Activated CD8-positive, alpha-beta memory T cell treated with anti-CD3 and anti-CD28 coated beads, Interleukin-2, amount 50 U/mL, for 1 hour (primary cell): ENCODE results near the gene MYL3.

ENCODE experiments used
- DNase-seq: peaks from one replicate; pipeline ENCODE4 v3.0.0-alpha.2; 2020; ENCODE audit errors: extremely low read depth

MYL3 gene

GRCh38 chr3:46899151-46900006 lies 36.1 kb upstream of the MYL3 start:
- no peak for DNase-seq

GRCh38 chr3:46898321-46899150 lies 35.3 kb upstream of the MYL3 start:
- DNase-seq = no peak

- no peak for DNase-seq
These were observed 34.6 kb upstream of the MYL3 start for GRCh38 chr3:46897829-46898320.

GRCh38 chr3:46897031-46897430 lies 33.8 kb upstream of the MYL3 start:
- no peak for DNase-seq

- no peak for DNase-seq
These were observed 33.1 kb upstream of the MYL3 start for GRCh38 chr3:46896386-46896785.

- no peak for DNase-seq
These were observed 32.5 kb upstream of the MYL3 start for GRCh38 chr3:46895761-46896160.

GRCh38 chr3:46895204-46895660 lies 32.0 kb upstream of the MYL3 start:
- DNase-seq = peak; percentile 45

GRCh38 chr3:46894256-46894655 lies 31.0 kb upstream of the MYL3 start:
- no peak for DNase-seq

- no peak for DNase-seq
These were observed 30.5 kb upstream of the MYL3 start for GRCh38 chr3:46893763-46894162.

GRCh38 chr3:46893146-46893748 lies 30.0 kb upstream of the MYL3 start:
- DNase-seq = no peak

- no peak for DNase-seq
These were observed 29.3 kb upstream of the MYL3 start for GRCh38 chr3:46892285-46893145.

- DNase-seq = no peak
These were observed 27.9 kb upstream of the MYL3 start for GRCh38 chr3:46891132-46891531.

GRCh38 chr3:46890132-46890531 lies 26.9 kb upstream of the MYL3 start:
- no peak for DNase-seq

- DNase-seq = no peak
These were observed 26.3 kb upstream of the MYL3 start for GRCh38 chr3:46889381-46890110.

GRCh38 chr3:46888705-46889104 lies 25.5 kb upstream of the MYL3 start:
- DNase-seq = no peak

GRCh38 chr3:46887980-46888494 lies 24.8 kb upstream of the MYL3 start:
- DNase-seq = no peak

- DNase-seq = no peak
These were observed 22.4 kb upstream of the MYL3 start for GRCh38 chr3:46885612-46886011.

GRCh38 chr3:46884929-46885328 lies 21.7 kb upstream of the MYL3 start:
- DNase-seq = no peak

- DNase-seq = no peak
These were observed 21.2 kb upstream of the MYL3 start for GRCh38 chr3:46884427-46884826.

GRCh38 chr3:46883830-46884185 lies 20.6 kb upstream of the MYL3 start:
- DNase-seq = no peak
